Prostate gland (tissue), 2 donors: ENCODE measurements around the gene KLK12. TPM values are rescaled to one million over a fixed set of nuclear protein-coding genes. Genes with fewer than 3 reads are reported as not detected.

Experiments used
- DNase-seq: peaks from one replicate; pipeline ENCODE4 v3.0.0-alpha.2; 2019; ENCODE audit warnings: low spot score
- H3K27ac ChIP-seq, 2 donors: fragments of 200-600 bp; sonication (generic); 2 replicates each; pipeline ENCODE4 v1.5.1; 2017 to 2019
- H3K27me3 ChIP-seq: fragments of 200-600 bp; sonication (generic); replicated peaks from 2 replicates; pipeline ENCODE4 v1.5.1; 2019; ENCODE audit not compliant: insufficient read depth
- H3K36me3 ChIP-seq, 2 donors: fragments of 200-600 bp; sonication (generic); 1 replicate in 1 of 2; 2 replicates in 1 of 2; pipeline versions ENCODE4 v1.5.1 to v1.8.1; 2017 to 2019
- H3K4me1 ChIP-seq: fragments of 200-600 bp; sonication (generic); replicated peaks from 2 replicates; pipeline ENCODE4 v1.5.1; 2019
- H3K4me3 ChIP-seq, 2 donors: fragments of 200-600 bp; sonication (generic); 2 replicates each; pipeline ENCODE4 v1.5.1; 2017 to 2019
- H3K9me3 ChIP-seq: fragments of 200-600 bp; sonication (generic); 2 replicates; pipeline ENCODE4 v1.5.1; 2017
- POLR2A ChIP-seq: fragments of 450-650 bp; IDR thresholded peaks from one replicate; pipeline ENCODE4 v1.6.1; 2016; ENCODE audit warnings: antibody characterized with exemption, mild to moderate bottlenecking
- POLR2AphosphoS5 ChIP-seq: sonication (generic); formaldehyde crosslinking; IDR thresholded peaks from one replicate; pipeline ENCODE4 v1.6.1; 2017; ENCODE audit warnings: antibody characterized with exemption
- WGBS: methylation state at CpG from one replicate; pipeline ENCODE4 v1.1.5; 2018; 5-methylcytosine and 5-hydroxymethylcytosine counted together
- intact Hi-C: fragments of 100-400 bp; cut with DNase I; formaldehyde crosslinking; loops from one replicate; pipeline ENCODE4 v1.14.2; 2022
- total RNA-seq, 2 donors: library from RNA; depleted of rRNA; stranded (reverse); fragments of >200 nt; gene quantifications; one replicate each; pipeline ENCODE4 v1.1.0, GENCODE V29; 2016
- TF ChIP-seq, protein P1 (sequence below), 4 experiments: fragments of 200-600 bp in 2 of 4; fragments of 450-650 bp in 2 of 4; sonication (generic) in 2 of 4; IDR thresholded peaks; 1 replicate in 3 of 4; 2 replicates in 1 of 4; pipeline ENCODE4 v1.5.1; 2016 to 2019; ENCODE audit warnings: antibody characterized with exemption in 4 of 4, mild to moderate bottlenecking in 2 of 4, moderate library complexity in 2 of 4

Gene KLK12
- total RNA-seq, 2 donors from 2014 or later, result 0.73 TPM; not detected in 1

DNA sequence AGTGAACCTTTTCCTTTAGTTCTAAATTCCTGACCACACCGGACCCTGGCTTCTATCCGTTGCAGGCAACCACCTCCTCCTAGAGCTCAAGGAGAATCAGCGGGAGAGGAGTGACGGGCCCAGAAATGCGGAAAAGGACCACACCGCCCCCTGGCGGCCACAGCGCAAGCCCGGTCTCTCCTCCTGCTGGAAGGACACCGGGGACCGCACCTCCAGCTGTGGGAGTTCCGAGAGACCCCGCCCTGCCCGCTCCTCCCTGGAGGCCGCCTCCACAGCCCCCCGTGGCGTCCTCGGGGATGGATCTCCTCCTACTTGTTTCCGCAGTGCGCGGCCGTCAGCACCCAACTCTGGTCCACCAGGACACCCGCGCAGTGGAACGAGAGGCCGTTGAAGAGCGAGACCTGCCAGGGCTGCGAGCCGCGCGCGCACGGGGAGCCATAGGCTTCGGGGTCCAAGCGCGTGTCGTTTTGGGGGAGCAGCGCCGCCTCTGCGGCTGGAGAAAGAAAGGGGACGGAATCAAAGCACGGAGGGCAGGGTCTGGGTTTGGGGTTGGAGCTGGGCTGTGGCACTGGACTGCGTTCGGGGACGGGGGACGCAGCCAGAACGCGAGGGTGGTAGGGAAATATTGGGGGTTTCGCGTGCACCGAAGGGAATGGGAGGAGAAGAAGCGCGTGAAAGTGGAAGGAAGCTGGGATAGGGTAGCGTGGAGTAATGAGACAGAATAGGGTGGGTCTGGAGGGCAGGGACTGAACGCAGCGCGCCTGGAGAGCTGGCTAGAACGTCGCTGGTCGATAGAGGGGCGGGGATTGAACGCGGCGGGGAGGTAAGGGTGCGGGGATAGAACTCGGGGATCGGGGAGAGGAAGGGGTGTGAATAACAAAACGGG lies 17.8 kb downstream of the KLK12 start:
- no peaks in the 10 kb centered on the region for H3K36me3 ChIP-seq
- peak overlapping the region; percentile 39 to 55 for H3K27ac ChIP-seq
- DNase-seq, result peak; percentile 74
- WGBS, result 1% methylated on average over 68 of the region's 68 CpGs
- peak overlapping the region; percentile 22 to 34 for H3K4me3 ChIP-seq
- intact Hi-C loops, result no loop called here
- H3K9me3 ChIP-seq, result no peaks in the 10 kb centered on the region
- no peaks in the 10 kb centered on the region for H3K4me1 ChIP-seq
- TF ChIP-seq POLR2A, result no peak
- peak; percentile 27 for TF ChIP-seq POLR2AphosphoS5
- TF ChIP-seq, protein P1, sequence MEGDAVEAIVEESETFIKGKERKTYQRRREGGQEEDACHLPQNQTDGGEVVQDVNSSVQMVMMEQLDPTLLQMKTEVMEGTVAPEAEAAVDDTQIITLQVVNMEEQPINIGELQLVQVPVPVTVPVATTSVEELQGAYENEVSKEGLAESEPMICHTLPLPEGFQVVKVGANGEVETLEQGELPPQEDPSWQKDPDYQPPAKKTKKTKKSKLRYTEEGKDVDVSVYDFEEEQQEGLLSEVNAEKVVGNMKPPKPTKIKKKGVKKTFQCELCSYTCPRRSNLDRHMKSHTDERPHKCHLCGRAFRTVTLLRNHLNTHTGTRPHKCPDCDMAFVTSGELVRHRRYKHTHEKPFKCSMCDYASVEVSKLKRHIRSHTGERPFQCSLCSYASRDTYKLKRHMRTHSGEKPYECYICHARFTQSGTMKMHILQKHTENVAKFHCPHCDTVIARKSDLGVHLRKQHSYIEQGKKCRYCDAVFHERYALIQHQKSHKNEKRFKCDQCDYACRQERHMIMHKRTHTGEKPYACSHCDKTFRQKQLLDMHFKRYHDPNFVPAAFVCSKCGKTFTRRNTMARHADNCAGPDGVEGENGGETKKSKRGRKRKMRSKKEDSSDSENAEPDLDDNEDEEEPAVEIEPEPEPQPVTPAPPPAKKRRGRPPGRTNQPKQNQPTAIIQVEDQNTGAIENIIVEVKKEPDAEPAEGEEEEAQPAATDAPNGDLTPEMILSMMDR (IDR thresholded peaks at IDR 0.05), result peak; percentile 65 to 94 (median 84)
- H3K27me3 ChIP-seq, result no peaks in the 10 kb centered on the region

DNA sequence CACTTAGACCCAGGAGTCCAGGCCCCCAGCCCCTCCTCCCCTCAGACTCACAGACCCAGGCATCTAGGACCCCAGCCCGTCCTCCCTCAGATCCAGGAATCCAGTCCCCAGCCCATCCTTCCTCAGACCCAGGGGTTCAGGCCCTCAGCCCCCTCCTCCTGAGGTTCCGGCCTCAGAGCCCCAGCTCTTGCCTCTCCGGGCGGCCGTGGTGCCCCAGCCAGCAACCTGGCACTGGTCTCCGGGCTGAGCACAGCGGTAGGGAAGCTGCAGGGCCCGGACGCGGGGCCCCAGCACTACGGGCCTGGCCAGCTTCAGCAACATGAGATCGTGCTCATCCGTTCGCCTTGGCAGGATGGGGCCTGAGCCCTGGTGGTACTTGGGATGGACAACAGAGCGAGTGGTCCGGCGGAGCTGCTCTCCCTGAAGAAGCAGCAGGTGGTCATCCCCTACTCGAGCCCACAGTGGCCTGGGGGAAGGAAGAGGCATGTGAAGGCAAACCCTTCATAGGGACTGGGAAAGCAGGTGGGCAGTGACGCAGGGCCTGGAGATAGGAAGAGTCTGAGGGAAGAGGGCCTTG lies 19.0 kb downstream of the KLK12 start:
- intact Hi-C loops, result no loop called here

DNA sequence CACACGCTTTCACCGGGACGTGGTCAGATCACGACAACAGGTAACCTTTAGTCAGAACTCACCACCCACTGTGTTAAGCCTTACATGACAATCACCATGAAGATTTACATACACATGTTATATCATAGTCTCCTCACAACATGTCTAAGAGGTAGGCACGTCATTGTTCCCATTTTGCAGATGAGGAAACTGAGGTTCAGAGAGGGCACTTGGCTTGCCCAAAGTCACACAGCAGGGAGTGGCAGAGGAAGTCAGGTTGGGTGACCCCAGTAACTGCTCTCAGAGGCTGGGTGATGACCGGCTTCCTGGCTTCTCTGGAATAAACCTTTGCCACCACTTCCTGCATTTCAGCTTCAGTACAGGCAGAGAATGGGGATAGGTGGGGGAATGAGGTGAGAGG lies 20.6 kb downstream of the KLK12 start:
- no peak for DNase-seq
- Histone ChIP-seq H3K36me3 (no peaks in the 10 kb centered on the region), H3K4me3 (no peak overlapping the region), H3K27me3 (no peaks in the 10 kb centered on the region), H3K9me3 (no peaks in the 10 kb centered on the region), H3K27ac (no peak overlapping the region), H3K4me1 (no peaks in the 10 kb centered on the region)
- TF ChIP-seq, protein P1 (IDR thresholded peaks at IDR 0.05), result no peak
- TF ChIP-seq POLR2A (no peak), POLR2AphosphoS5 (no peak)
- 93% methylated on average over 6 of the region's 6 CpGs for WGBS
- intact Hi-C loops, result no loop called here

More for the DNA sequence above, 19.0 kb downstream of the KLK12 start:
- Histone ChIP-seq H3K9me3 (no peaks in the 10 kb centered on the region), H3K4me3 (no peak overlapping the region), H3K27me3 (no peaks in the 10 kb centered on the region), H3K4me1 (no peaks in the 10 kb centered on the region), H3K36me3 (no peaks in the 10 kb centered on the region), H3K27ac (no peak overlapping the region)
- TF ChIP-seq, protein P1 (IDR thresholded peaks at IDR 0.05), result no peak
- no peak for TF ChIP-seq POLR2A
- TF ChIP-seq POLR2AphosphoS5, result no peak
- DNase-seq, result no peak
- WGBS, result 85% methylated on average over 19 of the region's 19 CpGs

DNA sequence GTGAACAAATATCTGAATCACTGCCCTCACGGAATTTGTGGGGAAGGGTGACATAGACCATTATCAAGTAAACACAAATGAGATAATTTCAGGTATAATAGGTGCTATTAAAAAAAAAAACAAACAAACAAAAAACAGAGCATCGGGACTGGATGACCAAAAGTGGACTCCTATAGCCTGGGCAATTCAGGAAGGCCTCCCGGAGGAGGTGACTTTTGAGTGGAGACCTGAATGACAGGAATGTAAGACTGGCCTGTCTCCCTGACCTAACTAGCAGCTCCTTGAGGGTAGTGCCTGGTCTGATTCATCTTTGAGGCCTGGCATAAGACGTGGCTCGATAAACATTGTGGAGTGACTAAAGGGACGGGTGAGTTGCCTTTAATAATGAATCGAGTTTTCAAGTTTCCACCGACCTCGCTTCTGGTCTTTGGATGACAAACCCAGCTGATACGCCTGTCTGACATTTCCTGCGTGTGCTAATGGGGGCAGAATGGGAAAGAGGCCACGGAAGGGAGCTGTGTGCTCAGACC lies 22.1 kb downstream of the KLK12 start:
- intact Hi-C loops, result no loop called here
- H3K27me3 ChIP-seq, result no peaks in the 10 kb centered on the region
- WGBS, result 75% methylated on average over 12 of the region's 12 CpGs

More for the DNA sequence above, 22.1 kb downstream of the KLK12 start:
- Histone ChIP-seq H3K36me3 (no peaks in the 10 kb centered on the region), H3K4me1 (no peaks in the 10 kb centered on the region), H3K9me3 (no peaks in the 10 kb centered on the region), H3K4me3 (no peak overlapping the region), H3K27ac (no peak overlapping the region)
- no peak for DNase-seq
- TF ChIP-seq, protein P1 (IDR thresholded peaks at IDR 0.05), result no peak
- TF ChIP-seq POLR2A (no peak), POLR2AphosphoS5 (no peak)
